GM04504 (cell line): ENCODE data around the gene YTHDF1.

ENCODE experiments used
- DNase-seq: peaks from one replicate; pipeline ENCODE4 v3.0.0-alpha.2; 2012; ENCODE audit warnings: low read depth

YTHDF1 gene

DNA sequence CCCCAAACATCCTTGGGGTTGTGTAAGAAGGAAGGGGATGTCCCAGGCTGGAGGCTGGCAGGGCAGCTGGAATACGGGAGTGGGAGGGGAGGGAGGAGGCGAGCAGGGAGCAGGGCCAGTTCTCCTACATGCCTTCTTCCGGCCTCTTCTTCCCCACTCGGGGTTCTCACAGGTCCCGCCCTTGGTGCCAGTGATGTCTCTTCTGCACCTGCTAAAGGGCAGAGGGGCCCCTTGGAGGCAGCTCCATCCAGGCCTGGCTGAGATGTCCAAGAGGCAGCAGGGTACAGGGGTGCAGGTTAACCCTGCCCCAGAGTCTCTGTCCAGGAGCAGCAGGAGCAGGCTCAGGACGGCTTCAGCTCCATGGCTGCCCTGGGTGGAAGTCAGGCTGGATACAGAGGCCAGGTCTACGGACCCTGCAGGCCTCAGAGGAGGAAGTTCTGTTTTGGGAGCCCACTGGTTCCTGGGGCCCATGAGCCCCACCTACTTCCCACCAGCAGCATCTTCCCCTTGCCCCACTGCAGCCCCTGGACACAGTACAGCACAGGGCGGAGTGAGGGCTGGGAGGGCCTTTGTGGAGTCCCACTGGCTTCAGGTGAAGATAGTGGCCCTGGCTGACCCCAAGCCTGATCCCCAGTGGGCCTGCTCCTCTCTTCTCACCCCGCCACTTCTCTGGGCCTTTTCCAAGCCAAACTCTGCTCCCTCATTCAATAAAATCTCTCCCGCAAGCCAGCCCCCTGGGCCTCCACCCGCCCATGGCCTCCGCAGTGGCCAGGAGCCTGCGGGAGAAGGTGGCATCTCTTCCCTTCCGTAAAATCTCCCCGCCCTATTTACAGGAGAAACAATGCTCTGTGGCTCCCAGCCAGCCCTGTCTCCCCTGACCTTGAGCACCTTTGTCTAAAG, 60.4 kb downstream of the YTHDF1 start:
- no peak for DNase-seq

DNA sequence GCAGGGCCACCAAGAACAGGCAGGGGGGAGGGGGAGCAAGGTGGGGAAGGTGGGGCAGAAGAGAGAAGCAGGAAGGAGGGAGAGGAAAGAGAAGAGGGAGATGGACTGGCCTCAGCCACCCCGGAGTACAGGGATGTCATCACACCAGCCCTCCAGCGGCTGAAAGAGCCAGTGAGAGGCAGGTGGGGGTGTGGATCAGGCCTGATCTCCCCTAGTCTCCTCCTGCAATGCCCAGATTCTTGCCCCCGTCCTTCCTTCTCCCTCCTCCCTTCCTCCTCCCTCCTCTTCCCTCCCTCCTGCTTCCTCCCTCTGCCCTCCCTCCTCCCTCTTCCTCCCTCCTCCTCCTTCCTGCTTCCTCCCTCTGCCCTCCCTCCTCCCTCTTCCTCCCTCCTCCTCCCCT, 61.5 kb downstream of the YTHDF1 start:
- no peak for DNase-seq

DNA sequence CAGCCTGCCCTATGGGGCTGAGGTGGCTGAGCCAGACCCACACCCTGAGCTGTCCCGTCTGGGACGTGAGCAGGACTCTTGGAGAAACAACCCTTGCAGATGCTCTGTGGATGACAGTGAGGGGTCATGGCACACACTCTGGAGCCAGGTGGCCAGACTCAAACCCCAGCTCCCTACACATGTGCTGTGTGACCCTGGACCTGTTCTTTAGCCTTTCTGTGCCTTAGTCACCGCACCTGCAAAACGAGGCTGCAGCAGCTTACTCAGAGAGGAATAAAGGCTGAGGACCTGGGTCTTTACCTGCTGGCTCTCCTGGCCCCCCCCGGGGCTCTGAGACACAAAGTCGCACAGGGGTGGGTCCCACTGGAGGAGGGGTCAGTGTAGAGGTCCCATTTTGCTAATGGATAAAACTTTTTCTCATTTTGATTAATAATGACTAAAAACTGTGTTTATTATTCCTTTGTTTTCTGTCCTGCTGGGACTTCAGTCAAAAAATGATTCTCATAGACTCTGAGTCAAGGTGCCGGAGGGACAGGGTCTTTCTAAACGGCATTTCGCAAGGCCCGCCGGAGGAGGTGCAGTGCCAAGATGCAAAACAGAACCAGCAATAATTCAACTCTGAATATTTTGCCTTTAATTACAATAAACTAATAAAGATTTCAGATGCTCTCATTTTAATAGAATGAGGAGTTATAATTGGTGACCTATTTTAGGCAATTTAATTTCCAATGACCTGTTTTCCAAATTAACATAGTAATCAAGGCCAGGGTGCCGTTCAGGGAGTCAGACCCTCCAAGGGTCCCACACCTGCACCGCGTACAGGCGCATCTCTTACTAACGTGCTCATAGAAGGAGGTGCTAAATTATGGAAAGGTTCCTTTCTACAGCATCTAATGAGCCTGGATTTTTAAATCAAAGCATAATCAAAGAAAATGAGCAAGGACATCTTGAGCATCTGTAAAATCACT, 62.4 kb downstream of the YTHDF1 start:
- DNase-seq = no peak

DNA sequence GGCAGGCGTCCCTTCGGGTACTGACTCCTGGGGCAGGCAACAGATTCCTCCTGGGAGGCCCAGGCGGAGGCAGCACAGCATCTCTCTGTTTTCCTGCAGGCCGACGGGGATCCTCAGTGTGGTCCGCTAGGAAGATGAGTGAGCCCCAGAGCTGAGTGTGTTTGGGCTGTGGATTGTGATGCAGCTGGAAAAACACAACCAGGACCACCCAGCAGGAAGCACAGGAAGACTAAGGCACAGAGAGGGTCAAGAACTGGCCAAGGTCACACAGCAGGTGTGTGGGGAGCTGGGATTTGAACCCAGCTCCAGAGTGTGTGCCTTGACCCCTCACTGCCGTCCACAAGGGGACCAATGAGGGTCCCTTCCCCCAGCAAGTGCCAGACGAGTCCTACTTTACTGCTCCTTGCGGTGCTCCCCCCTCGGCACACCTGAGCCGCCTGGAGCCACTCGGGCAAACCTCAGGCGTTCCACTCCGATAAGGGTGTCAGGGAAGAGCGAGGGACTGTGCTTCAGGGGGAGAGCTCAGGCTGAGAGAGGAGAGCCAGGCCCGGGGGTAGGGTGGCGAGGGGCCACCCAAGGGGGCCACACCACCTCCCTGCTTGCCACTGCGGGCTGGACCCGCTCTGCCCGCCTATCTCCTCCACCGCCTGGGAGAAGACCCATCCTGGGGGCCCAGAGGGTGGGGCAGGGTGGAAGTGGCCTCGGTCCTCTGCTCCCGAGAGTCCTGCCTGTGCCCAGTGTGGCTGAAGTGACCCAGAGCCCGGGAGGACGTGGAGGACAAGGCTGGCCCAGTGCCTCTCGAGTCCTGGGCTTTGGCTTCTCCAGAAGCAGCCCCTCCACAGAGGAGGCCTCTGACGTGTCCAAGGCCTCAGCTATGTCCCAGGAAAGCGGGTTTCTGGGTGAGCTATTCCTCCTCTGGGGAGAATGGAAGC, 63.3 kb downstream of the YTHDF1 start:
- no peak for DNase-seq

DNA sequence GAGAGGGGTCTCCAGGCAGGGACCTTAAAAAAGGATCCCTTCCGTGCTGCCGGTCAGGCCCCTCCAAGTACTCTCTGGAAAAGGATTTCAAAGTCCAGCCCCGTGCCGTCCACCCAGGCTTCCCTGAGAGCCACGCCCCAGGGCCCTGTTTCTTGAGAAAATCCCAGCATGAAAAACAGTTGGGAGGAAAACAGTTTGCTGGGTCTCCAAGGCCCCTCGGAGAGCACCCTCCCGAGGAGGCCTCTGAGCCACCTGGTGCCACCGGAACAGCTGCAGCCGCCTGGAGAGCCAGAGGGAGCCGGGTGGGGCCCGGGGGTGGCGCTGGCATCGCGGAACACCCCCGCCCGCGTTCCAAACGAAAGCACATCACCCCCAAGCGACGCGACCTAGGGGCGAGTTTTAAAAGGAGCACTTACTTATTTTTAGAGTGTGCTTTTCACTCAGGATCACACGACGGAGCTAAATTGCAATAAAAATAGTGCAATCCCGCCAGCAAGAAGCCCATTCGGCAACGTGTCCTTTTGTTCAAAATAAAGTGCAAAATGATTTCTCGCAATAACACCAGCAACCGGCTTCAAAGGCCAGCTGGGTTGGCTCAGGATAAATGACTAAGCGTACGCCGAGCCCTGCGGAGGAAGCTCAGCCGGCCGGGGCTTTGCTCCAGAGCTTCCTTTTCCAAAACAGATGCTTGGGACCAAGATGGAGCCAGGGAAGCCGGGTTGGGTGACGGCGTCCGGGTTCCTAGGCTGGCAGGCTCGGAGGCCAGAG, 64.2 kb downstream of the YTHDF1 start:
- no peak for DNase-seq

DNA sequence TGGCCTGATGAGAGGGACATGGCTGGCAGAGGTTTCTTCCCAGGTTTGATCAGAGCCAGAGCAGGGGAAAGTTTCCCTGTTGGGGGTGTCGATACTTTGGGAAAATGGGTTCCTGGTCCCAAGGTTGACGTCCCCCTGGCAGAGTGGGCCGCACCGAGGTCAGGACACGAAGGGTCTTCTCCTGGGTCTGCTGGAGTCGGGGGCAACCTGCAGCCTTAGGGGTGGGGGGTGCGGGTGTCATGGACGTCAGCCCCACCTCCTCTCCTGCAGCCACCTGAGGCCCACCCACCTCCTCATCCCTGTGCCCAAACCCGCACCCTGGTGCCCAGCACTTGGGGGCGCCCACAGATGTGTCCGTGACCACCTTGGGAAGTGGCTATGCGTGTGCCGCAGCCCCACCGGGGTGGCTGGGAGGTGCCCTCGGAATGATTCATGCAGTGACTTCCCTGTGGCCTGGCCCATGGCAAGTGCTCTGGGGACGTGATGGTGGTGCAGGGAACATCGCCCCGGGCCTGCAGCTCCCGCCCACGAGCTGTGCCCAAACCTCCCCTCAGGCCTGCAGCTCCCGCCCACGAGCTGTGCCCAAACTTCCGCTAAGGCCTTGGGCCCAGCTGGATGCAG, 64.9 kb downstream of the YTHDF1 start:
- no peak for DNase-seq

DNA sequence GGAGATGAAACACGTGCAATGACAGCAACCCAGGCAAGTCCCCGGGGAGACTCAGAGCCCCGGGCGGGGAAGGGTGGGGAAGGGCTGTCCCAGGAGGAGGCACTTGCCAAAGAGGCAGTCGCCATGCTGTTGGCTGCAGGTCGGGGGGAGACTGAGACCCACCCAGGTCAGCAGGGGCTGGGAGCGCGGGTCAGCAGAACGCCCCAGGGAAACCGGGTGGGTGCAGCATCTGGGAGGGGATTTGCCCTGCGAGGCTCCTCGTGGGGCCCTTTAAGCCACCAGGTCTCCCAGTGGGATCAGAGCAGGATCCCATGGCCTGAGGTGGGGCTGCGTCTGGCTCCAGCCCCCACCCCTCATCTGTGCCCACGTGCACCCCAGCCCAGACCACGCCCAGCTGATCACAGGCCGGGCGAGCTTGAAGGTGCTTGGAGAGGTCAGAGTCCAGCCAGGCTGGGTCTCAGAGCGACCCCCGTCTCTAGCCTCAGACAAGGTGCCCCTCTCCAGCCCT, 65.5 kb downstream of the YTHDF1 start:
- no peak for DNase-seq

DNA sequence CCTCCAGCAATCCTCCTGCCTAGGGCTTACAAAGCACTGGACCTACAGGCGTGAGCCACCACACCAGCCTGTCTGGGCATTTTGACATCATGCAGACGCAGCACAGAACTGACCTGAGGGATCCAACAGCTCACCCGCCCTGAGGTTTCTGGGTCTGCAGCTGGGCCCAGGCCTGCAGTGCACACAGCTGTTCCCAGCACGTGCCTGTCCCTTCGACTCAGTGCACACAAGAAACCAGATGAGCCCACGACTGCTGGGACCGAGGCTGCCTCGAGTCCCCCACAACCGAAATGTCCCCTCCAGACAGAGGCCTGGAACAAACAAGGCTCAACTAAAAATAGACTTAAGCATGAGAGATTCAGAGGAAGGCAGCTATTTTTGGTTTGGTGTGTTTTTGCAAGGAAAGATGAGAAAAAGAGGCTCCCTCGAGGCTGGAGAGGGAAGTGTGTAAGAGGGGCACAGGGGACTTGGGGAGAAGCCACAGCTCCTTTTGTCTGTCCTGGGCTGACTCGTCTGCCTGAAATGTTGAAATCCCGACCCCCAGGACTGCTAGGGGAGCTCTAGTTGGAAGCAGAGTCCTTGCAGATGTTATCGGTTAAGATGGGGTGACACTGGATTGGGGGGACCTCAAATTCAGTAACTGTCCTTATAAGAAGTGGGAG, 66.3 kb downstream of the YTHDF1 start:
- DNase-seq = no peak

DNA sequence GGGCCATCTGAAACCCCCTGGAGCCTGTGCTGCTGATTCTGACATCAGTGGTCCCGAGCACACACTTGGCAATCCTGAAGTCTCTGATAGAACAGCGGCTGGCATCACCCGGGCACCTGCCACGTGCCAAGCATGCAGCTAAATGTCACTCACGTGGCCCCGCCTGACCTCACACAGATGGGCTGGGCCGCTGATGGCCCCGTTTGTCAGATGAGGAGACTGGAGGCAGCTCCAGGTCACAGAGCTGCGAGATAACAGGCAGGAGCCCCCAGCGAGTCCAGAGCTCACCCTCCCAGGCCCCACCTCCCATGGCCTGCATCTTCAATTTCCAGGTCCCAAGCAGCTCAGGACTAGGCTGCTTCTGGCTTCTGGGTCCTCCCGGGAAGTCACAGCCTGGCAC, 67.2 kb downstream of the YTHDF1 start:
- no peak for DNase-seq

DNA sequence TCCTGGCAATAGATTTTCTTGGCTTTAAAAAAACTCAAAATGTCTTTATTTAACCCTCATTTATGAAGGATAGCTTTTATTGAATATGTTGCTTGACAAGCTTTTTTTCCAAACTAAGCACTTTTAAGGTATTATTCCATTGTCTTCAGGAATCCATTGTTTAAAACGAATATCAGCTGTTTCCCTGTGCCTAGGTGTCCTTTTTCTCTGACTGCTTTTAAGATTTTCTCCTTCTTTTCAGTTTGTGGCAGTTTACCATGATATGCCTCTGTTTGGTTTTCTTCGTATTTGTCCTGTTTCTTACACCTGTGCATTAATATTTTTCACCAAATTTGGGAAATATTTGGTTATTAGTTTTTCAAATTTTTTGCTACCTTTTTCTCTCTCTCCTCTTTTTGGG, 68.4 kb downstream of the YTHDF1 start:
- DNase-seq = no peak
